GM10266 (cell line): ENCODE measurements around the gene EIF3M.
"Not testable (repeated sequence)": the region's sequence is repeated elsewhere in the genome, so short reads cannot be mapped to it uniquely, and the experiment has no call there.

Experiments
- DNase-seq: peaks from one replicate; pipeline ENCODE4 v3.0.0; 2012; ENCODE audit errors: extremely low spot score
- TF ChIP-seq, protein P1 (sequence below): IDR thresholded peaks from 2 replicates; pipeline ENCODE4 v1.5.1; 2012; ENCODE audit warnings: mild to moderate bottlenecking, low read depth; ENCODE audit not compliant: control insufficient read depth, insufficient read depth; ENCODE audit errors: missing control alignments

The EIF3M gene

DNA sequence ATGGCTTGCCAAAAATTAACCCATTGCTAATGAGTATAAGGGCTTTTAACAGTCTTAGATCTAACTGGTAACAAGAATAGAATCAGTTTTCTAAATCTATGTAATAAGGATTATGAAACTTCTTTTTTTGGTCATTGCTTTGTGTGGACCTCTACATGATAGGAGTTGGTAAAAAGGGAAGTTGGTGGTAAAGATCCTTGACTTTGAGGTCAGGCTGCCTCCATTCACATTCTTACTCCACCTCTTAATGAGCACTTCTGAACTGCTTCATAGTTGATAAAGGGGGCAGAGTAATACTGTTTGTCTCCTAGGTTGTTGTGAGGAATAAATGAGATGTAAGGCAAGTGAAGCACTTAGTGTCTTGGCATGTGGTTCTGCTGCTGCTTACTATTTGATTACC is 10.6 kb downstream of the EIF3M start:
- DNase-seq = no peak
- TF ChIP-seq, protein P1, sequence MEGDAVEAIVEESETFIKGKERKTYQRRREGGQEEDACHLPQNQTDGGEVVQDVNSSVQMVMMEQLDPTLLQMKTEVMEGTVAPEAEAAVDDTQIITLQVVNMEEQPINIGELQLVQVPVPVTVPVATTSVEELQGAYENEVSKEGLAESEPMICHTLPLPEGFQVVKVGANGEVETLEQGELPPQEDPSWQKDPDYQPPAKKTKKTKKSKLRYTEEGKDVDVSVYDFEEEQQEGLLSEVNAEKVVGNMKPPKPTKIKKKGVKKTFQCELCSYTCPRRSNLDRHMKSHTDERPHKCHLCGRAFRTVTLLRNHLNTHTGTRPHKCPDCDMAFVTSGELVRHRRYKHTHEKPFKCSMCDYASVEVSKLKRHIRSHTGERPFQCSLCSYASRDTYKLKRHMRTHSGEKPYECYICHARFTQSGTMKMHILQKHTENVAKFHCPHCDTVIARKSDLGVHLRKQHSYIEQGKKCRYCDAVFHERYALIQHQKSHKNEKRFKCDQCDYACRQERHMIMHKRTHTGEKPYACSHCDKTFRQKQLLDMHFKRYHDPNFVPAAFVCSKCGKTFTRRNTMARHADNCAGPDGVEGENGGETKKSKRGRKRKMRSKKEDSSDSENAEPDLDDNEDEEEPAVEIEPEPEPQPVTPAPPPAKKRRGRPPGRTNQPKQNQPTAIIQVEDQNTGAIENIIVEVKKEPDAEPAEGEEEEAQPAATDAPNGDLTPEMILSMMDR = no peak

DNA sequence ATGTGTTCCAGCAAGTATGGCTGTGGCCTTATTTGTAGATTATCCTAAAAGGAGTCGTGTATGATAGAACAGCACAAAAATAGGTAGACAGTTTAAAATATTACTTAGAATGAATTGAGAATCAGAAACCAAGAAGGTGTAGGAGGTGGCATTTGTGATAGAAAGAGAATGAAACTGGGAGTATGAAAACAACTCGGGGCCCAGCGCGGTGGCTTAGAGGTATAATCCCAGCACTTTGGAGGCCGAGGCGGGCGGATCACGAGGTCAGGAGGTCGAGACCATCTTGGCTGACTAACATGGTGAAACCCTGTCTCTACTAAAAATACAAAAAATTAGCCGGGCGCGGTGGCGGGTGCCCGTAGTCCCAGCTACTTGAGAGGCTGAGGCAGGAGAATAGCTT is 12.5 kb downstream of the EIF3M start:
- not testable (repeated sequence) for DNase-seq

- no peak for DNase-seq
- TF ChIP-seq, protein P1 = no peak
These were observed 14.3 kb downstream of the EIF3M start for GRCh38 chr11:32597921-32598320.

DNA sequence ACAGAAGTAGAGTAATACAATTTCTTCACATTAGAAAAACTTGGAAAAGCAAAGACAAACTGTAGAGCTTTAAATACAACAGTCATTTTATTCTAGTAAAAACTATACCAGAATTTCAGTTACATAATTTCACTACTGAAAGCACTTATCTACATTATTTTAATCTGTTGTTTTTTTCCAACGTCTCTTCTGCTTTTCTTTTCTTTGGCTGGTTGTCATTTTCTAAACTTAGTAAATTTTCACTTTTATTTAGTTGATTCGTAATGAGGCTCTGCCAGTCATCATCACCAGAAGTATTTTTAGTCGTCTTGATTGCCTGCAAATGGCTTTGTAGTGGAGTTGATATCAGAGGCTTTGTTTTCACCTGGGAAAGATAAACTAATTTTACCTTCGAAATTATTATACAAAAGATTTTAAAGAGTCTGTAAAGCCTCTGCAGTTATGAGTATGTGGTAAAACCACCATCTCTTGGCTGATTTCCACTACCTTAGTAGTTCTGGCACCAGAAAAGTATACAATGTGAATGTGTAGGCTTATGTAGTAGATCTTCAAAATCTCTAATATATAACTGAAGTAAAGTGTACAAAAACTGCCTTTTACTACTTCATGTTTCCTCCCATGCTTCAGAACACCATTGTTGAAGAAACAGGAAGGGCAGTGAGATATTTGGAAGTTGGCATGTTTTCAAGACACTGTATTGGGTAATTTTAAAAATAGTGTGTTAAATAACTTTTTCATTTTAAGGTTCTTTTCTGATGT is 19.2 kb downstream of the EIF3M start:
- no peak for DNase-seq
- TF ChIP-seq, protein P1 = no peak

DNA sequence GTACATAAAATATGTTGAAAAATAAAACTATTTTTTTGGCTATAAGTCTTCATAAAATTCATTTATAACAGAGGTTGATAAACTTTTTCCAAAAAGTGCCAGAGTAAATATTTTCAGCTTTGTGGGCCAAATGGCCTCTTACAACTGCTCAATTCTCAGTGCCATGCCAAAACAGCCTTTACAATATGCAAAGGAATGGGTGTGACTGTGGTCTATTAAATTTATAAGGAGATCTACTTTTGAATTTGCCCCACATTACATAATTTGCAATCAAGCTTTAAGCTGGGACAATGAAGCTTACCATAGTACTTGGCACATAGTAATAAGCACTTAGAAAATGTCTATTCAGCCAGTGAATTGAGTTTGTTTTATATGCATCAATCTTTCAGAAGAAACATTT is 22.6 kb downstream of the EIF3M start:
- no peak for DNase-seq
- TF ChIP-seq, protein P1 = no peak

- DNase-seq = not testable (repeated sequence)
These were observed 25.2 kb downstream of the EIF3M start for GRCh38 chr11:32608826-32609225.

GRCh38 chr11:32610797-32611352 is 27.2 kb downstream of the EIF3M start:
- TF ChIP-seq, protein P1 = no peak
- no peak for DNase-seq

DNA sequence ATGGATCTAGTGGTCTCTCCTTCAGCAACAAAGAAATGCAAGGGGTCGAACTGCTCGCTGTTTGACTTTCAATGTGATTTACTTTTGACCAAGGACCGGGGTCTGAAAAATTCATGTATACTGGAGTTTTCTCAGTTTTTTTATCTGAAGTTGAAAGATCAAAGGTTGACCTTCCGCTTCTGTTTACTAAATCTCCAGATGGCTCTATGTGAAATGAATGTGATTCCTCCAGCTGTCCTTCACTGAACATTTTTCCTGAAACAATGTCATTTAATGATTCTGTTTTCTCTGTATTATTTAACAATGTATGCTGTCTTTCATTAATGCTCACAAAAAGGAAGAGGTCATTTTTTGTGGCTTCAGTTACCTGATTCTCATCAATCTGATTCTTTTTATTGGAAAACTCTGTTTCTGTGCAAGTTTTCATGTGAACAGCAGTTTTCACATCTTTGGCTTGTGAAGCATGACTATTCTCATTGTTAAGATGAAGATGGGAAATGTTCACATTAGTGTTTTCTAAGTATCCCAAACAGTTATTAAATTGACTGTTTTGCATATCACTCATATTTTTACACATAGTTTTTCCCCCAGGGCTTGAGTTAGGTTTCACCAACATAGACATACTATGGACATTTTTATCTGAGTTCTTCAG is 30.0 kb downstream of the EIF3M start:
- TF ChIP-seq, protein P1 = no peak
- no peak for DNase-seq
